HG02852 (cell line): ENCODE results near the gene LLGL2.
A peak's percentile ranks its signal among the peaks of the same experiment; 100 is the strongest.
"Not testable (repeated sequence)": the region's sequence is repeated elsewhere in the genome, so short reads cannot be mapped to it uniquely, and the experiment has no call there.

ENCODE experiments used
- ATAC-seq: cut with Tn5 transposase; IDR thresholded peaks from one replicate; pipeline ENCODE4 v1.9.1; 2021; ENCODE audit warnings: mild to moderate bottlenecking, moderate library complexity; ENCODE audit not compliant: unreplicated experiment

LLGL2 gene

GRCh38 chr17:75588596-75589011 is 63.1 kb downstream of the LLGL2 start:
- ATAC-seq: peak; percentile 26

- peak; percentile 75 for ATAC-seq
These were observed 63.8 kb downstream of the LLGL2 start for GRCh38 chr17:75589012-75589918.

DNA sequence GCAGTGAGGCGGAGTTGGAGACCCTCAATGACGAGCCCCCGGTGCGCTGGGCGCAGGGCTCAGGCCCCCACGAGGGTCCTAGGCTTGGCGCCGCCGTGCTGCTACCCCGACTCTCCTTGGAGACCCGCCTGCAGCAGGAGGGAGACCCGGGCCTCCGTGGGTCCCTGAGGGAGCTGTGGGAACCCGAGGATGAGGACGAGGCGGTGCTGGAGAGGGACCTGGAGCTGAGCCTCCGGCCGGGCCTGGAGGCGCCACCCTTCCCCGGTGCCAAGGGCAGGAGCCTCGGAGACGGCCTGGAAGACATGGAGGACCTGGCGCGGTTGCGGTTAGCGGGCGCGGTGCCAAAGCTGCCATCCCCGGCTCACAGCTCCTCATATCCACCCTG is 64.4 kb downstream of the LLGL2 start:
- no peak for ATAC-seq

DNA sequence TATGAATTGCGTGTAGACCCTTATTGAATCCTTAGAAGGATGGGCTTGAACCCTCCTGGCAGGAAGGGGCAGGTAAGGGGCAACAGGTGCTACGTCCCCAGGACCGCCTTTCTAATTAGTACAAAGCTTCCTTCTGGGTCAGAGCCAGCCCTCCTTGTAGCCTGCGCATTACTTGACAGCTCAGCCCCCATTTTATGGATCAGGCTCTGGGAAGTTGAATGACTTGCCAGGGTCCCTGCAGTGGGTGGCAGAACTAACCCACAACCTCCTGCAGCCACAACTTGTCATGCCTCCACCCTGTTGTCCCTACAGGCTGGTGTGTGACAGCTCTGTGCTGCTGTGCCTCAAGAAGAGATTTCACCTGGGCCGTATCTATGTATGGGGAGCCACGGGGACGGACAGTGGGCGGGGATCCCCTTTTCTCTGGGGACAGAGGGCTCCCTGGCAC is 64.8 kb downstream of the LLGL2 start:
- ATAC-seq: no peak

- no peak for ATAC-seq
These were observed 65.6 kb downstream of the LLGL2 start for GRCh38 chr17:75590849-75591721.

DNA sequence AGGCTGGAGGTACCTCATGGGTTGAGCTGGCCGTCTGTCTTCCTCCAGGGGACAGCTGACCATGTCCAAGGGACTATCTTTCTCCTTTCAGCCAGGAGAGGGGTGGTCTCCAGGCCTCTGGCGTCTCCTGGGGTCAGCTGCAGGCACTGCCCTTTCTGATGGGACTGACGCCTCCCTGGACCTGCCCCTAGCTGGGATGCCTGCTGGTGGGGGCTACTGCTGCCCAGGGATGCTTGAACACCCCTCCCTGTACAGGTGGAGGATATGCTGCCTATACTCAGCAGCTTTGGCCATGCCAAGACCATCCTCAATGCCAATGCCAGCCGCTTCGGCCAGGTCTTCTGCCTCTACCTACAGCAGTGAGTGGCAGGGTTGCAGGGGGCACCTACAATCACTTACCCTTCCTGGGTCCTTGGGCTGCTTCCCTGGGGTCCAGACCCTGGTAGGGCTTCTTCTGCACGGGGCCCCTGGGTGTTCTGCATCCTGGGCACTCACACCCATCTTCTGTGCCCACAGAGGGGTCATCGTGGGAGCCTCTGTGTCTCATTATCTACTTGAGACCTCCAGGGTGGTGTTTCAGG is 66.3 kb downstream of the LLGL2 start:
- no peak for ATAC-seq

- no peak for ATAC-seq
These were observed 67.0 kb downstream of the LLGL2 start for GRCh38 chr17:75592348-75593020.

DNA sequence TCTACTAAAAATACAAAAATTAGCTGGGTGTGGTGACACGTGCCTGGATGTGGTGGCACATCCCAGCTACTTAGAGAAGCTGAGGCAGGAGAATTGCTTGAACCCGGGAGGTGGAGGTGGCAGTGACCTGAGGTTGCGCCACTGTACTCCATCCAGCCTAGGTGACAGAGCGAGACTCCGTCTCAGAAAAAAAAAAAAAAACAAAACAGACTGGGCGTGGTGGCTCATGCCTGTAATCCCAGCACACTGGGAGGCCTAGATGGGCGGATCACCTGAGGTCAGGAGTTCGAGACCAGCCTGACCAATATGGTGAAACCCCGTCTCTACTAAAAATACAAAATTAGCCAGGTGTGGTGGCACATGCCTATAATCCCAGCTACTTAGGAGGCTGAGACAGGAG is 67.9 kb downstream of the LLGL2 start:
- ATAC-seq: not testable (repeated sequence)

GRCh38 chr17:75594499-75595283 is 69.2 kb downstream of the LLGL2 start:
- ATAC-seq: no peak

- no peak for ATAC-seq
These were observed 69.9 kb downstream of the LLGL2 start for GRCh38 chr17:75595284-75595919.

DNA sequence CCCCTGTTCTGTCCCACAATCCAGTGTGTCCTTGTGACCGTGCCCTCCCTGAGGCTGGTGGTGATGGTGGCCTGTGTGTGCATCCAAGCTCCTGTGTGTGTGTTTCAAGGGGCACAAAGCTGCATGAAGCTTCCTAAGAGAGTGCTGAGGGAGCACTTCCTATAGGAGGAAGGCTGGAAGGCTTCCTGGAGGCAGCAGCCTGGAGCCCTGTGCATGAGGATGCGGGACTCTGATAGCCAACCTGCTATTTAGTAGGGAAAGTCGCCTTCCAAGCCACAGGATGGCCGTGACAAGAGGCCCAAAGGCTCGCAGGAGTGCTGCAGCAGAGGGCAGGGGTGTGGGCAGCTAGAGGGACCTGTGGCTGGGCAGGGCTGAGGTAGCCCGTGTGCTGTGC is 70.4 kb downstream of the LLGL2 start:
- ATAC-seq: no peak

DNA sequence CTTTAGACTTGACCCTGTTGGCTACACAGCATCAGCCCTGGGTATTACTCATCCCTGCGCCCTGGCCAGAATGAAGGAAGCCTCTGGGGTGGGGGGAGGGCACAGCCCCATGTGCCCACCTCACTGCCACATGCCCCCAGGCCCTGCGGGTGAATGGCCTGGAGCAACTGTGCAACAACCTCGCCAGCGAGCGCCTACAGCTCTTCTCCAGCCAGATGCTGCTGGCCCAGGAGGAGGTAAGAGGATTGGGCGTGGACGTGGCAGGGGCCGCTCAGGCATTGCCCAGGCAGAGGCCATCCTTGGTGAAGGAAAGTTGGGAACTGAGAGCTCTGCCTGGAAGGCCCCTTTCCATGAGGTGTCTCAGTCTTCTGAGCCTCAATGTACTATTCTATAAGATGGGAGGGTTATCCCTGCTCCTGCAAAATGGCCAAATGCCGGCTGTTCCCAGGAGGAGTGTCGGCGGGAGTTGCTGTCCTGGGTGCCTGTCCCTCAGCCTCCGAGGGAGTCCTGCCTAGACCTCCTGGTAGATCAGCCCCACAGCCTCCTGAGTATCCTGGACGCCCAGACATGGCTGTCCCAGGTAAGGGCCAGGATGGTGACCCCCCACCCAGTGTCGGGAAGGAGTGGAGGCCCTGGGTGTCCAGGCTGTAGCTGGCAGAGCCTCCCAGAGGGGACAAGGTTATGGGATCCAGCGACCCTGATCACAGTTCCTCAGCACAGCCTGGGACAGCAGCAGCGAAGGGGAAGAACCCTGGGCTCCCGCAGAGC is 71.0 kb downstream of the LLGL2 start:
- no peak for ATAC-seq

GRCh38 chr17:75601057-75601987 is 75.8 kb downstream of the LLGL2 start:
- no peak for ATAC-seq

GRCh38 chr17:75602644-75603043 is 77.1 kb downstream of the LLGL2 start:
- no peak for ATAC-seq

- ATAC-seq: no peak
These were observed 77.6 kb downstream of the LLGL2 start for GRCh38 chr17:75603123-75603522.

DNA sequence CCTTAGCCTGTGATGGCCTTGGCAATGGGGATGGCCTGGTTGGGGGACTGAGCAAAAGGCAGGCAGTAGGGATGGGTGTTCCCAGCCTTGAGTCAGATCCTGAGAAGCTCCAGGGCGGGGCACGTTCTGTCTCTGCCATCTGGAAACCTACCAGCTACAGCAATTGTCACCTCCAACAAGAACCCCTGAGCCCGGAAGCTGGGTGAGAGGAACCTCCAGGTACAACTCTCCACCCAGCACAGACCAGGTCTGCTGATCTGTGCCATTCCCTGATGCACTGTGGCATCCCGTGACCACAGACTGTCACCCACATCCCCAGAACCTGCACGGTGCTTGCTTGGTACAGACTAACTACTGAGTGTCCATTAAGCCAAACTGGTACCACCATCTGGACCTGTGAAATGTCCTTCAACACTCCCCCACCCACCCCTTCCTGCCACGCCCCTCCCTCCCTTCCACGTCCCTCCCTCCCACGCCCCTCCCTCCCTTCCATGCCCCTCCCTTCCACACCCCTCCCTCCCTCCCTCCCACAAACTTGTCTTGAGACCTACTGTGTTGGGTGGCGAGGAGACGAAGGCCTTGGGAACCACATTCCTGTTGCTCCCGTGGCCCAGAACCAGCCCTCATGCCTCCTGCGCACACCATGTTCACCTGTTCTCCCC is 78.7 kb downstream of the LLGL2 start:
- no peak for ATAC-seq

DNA sequence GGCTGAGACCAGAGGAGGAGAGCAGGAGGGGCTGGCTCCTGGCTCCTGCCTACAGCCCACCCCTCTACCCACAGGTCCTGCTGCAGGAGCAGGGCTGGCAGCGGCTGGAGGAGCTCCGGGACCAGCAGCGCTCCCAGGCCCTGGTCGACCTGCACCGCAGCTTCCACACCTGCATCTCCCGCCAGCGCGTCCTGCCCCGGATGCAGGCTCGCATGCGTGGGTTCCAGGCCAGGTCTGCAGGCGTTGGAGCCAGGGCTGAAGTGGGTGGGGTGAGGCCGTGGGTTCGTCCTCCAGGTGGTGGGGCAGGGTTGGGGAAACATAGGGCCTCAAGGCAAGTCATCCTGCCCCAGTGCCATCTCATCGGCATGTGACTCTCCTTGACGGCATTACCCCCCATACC is 80.3 kb downstream of the LLGL2 start:
- no peak for ATAC-seq
